SW480 (cell line): Measurements from ENCODE around the gene MGAT4B.
A peak's percentile ranks its signal among the peaks of the same experiment; 100 is the strongest.

Experiments
- DNase-seq: peaks from one replicate; pipeline ENCODE4 v3.0.0-alpha.2; 2016; ENCODE audit warnings: low spot score

Gene MGAT4B

DNA sequence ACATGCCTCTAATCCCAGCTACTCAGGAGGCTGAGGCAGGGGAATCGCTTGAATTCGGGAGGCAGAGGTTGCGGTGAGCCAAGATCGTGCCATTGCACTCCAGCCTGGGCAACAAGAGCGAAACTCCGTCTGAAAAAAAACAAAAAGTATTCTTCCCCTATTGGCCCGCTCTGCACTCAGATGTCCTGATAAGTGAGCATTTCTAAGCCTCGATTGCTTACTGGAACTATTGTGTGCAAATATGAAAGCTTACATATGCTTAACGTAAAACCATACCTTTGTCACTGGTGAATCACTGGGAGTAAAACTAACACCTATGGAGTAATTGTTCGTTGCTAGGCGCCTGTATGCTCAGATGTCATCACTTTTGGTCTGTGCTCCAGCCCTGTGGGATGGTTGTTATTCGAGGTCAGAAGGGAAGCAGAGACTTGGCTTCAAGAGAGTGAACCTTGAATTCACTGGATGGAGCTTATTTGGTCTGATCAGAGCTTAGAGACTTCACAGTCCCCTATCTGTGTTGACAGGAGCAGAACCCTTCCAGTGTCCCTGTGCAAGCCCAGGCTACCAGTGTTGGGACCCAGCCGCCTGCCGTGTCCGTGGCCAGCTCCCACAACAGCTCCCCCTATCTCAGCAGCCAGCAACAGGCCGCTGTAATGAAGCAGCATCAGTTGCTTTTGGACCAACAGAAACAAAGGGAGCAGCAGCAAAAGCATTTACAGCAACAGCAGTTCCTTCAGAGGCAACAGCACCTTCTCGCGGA, 38.2 kb downstream of the MGAT4B start:
- no peak for DNase-seq

DNA sequence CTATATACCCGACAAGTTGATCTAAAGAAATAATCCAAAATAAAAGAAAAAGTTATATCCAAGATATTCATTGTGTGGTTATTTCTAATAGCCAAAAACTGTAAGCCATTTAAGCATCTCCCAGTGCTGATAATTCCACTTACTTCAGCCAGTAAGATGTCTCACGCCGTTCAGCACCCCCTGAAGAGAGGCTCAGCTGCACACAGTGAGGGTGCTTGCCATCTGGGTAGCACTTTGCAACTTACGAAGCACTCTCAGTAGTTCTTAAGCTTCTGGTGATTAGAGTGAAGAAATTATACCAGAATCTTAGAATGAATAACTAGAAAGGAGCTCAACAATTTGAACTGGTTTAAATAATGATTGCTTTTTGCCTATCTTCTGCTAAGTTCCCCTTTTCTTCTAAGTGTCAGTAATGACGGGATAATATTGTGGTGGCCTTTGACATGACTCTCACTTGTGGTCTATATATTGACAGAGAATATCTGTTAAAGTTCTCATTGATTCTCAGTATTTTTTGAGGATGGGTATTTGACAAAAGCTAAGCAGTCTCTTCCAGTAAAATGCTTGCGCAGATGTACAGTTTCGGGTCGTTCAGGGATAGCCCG, 39.1 kb downstream of the MGAT4B start:
- no peak for DNase-seq

DNA sequence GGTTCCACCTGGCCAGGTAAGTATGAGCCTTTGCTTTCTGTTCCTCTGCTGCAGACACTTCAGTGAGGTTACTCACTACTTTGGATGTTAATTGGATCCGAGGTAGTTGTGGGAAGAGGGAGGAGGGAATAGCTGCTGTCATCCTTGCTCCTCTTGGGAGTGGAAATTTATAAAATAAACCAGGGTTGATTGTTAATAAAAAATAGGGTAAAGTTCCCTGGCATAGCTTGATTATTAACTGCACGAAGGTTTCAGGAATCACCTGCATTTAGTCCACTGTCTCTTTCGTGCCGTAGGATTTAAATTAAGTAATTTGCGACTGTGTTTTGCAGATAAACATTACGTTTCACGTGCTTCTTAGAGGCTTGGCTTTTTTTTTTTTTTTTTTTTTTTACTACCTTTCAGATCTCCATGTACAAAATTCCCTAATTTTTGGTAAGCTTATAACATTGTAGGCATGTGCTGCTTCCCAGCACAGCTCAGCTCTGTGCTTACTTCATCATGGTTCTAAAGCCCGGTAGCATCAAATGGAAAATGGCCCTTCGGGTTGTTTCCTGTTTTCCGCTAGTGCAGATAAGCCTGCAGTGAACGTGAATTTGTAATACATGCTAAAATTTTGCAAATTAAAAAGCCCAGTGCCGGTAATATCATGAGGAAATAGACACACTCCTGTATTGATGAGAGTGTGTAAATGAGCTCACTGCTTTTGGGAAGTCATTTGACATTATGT, 39.8 kb downstream of the MGAT4B start:
- DNase-seq: no peak

DNA sequence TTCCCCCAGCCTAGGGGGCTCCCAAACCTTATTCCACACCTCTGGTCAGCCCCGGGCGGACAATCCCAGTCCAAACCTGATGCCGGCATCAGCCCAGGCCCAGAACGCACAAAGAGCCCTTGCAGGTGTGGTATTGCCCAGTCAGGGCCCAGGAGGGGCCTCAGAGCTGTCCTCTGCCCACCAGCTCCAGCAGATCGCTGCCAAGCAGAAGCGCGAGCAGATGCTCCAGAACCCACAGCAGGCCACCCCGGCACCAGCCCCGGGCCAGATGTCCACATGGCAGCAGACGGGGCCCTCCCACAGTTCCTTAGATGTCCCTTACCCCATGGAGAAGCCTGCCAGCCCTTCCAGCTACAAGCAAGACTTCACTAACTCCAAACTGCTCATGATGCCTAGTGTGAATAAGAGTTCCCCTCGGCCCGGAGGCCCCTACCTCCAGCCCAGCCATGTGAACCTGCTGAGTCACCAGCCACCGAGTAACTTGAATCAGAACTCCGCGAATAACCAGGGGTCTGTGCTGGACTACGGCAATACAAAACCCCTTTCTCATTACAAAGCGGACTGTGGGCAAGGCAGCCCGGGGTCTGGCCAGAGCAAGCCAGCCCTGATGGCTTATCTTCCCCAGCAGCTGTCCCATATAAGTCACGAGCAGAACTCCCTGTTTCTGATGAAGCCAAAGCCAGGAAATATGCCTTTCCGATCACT, 40.5 kb downstream of the MGAT4B start:
- DNase-seq: no peak

DNA sequence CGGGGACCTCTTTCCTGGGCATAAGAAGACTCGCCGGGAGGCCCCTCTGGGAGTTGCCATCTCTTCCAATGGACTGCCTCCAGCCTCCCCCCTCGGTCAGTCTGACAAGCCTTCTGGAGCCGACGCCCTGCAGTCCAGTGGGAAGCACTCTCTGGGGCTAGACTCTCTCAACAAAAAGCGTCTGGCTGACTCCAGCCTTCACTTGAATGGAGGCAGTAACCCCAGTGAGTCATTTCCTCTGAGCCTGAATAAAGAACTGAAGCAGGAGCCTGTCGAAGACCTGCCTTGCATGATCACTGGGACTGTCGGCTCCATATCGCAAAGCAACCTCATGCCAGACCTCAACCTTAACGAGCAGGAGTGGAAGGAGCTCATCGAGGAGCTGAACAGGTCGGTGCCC, 41.3 kb downstream of the MGAT4B start:
- peak; percentile 36 for DNase-seq

DNA sequence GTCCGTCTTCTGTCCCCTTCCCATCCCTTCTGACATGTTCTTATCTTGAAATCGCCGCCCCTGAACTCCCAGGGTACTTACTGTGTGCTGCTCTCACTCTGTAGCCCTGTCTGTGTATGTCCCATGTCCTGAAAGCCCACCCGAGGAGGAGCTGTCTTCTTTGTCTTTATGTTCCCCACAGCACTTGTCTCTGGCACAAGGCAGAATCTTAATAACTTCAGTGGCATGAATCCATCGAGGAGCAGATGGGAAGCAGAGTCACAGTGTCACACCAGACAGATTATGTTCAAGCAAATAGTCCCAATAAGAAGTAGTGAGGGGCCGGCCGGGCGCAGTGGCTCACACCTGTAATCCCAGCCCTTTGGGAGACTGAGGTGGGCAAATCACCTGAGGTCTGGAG, 42.6 kb downstream of the MGAT4B start:
- no peak for DNase-seq

DNA sequence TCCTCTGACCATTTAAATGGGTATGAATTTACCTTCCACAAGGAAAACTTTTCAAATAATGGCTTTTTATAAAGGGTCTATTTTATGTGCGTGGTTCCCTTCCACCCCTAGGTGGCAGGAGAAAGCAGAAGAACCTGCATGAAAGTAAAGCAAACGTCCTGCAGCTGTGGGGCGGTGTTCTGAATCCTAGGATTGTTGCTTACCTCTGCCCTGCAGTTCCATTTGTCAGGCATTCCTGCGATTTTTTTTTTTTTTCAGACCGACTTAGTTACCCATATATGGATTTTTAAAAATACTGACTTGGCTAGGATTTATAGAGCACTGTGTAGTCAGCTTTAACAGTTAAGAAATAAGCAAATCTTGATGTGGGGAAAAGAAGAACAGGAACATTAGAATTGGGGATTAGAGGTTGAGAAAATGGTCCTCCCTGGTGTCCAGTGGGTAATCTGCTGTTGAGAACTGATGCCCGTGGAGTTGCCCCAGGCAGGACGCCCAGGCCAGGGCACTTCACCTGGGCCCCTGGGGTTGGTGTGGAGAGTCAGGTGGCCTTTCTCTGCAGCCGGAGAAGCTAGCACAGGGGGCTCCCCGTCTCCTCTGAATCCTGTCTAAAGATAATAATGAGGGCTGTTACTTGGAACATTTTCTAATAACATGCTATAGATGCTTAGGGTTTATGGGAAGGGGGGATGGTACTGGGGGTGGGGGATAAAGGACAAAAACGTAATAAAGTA, 43.3 kb downstream of the MGAT4B start:
- peak; percentile 83 for DNase-seq

DNA sequence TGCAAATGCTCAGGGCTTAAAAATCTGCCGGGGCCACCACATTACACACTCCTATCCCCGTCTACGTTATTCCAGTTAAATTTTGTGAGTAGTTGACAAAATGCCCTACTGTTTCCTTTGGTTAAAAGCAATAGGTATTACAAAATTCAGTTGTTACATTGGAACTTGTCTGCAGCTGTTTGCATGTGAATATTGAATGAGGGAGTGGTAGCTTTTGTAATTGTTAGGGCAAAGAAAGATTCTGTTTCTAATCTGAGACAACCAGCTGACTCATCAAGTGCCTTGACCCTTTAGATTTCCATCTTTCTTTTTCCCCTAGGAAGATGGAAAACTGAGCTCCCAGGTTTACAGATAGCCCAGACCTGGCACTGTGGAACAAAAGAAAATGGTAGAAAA, 43.9 kb downstream of the MGAT4B start:
- no peak for DNase-seq

DNA sequence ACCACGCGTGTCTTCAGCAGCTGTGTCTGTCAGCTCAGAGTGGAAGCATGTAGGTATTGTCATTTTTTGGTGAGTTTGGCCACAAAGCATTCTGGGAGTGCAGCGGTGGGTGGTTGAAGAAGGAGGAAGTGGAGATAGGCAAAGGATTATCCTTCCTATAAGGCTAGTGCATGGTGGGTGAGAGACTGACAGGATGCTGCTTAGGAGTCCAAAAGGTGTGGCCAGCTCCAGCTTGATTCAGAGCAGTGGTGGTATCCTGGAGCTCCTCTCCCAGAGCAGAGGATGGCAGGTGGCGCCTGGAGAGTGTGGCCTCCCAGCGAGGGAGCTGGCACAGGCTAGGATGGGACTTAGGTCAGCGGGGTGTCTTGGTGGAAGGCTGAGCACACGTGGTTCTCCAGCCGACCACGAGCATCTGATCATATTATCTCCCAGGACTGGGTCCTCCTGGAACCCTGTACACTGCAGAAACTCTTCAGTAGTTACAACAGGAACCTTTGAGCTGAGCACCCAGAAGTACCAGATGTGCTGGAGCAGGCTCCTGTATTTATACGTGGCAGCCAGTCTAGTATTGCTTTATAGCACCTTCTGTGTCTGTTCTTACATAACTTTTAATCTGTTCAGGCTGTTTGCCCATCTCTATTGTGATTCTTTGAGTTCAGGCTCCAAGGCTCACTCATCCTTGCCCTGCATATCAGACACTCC, 44.4 kb downstream of the MGAT4B start:
- DNase-seq: no peak

DNA sequence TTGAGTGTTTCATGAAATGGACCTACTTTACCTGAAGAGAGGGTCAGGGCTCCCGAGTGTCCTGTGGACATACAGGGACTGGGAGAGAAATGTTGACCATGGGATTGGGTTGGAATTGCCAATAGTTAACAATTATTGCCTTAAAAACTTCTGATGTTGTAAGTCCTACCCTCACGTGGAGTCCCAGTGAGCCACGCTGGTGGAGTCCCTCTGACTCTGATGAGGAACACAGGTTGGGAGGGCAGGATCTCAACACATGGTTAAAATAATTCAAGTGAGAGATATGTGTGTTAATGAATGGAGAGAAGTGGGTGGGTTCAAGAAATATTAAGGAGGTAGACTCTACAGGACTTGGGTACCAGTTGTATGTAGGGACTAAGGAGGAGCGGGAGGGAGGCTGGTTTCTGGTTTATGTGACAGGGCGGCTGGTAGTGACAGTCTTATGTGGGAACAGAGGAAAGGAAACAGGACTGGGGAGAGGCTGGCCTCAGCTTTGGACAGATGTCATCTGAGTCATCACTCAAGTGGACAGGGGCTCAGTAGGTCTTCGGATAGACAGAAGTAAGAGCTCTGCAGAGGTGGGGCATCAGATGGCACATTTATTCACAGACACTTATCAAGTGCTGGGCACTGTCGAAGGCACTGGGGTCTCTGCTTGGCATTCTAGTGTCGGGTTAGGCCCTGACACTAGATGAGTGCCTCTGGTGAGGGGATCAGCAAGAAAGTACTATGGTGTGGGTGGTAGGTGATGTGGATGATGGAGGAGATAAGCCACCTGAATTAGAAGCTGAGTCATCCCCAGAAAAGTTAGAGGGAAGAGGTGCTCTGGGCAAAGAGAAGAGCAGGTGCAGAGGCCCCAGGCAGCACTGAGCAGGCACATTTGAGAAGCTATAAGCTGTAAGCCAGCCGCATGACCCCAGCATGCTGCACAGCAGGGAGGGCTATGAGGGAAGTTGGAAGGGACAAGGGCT, 46.8 kb downstream of the MGAT4B start:
- DNase-seq: no peak

DNA sequence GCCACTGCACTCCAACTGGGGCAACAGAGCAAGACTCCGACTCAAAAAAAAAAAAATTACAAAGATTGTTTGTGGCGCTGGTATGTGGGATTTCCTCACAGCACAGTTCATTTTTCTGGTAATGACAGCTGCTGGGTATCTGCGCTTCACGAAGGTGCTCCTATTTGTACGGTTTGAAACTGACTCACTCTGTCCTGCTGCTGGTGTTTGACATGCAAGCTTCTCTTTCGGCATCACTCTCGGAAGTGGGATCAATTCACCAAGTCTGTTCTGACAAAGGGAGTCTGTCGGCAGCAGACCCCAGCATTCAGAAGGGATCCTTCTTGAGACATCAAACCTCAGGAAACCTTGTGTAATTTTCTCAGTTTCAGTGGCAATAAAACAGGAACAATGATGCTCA, 47.7 kb downstream of the MGAT4B start:
- no peak for DNase-seq

DNA sequence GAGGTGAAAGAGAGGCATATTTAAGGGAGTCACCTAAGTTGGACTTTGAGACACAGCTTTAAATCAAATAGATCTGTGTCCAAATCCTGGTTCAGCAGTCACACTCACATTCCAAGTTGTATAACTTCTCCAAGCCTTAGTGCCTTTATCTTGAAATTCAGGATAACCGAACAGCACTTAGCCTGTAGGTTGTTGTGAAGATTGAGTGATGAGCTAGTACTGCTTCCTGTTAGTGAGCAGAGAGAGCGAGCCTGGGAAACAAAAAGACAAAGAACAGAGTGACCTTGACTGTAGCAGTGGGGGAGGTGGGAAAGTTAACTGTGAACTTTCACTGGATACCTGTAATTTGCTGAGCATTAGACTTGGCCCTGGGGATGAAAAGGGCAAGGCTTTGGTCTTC, 51.6 kb downstream of the MGAT4B start:
- DNase-seq: no peak

DNA sequence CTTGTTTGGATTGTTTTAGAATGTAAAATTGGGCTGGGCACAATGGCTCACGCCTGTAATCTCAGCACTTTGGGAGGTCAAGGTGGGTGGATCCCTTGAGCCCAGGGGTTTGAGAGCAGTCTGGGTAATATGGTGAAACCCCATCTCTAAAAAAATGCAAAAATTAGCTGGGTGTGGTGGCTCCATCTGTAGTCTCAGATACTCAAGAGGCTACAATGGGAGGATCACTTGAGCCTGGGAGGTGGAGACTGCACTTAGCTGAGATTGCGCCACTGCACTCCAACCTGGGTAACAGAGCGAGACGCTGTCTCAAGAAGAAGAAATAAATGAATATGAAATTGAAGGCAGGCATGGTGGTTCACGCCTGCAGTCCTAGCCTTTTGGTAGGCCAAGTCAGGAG, 52.7 kb downstream of the MGAT4B start:
- DNase-seq: no peak

DNA sequence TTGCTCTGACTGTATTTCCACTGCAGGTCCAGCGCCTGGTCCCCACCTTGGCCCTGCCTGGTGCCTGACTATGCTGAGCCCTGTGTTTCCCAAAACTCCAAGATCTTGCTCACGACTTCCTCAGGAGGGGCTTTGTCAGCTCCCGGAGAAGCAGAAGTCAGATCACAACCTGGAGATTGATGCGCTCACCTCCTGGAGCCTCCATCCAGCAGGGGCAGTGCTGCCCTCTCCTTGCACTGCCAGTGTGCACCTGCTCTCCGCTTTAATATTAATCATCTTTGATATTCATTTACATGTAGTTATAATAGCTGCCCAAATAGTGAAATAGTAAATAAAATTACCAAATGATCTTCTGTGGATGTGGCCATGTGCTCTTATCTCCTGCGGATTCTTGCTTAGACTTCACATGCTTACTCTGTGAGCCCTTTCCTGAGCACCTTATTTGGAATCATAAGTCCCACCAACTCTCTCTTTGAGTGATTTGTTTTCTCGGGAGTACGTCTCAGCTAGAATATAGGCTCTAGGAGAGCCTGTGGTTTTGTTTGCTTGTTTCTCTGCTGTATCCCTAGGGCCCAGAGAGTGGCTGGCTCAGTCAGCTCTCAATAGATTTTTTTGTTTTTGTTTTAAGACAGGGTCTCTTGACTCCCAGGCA, 56.7 kb downstream of the MGAT4B start:
- no peak for DNase-seq

DNA sequence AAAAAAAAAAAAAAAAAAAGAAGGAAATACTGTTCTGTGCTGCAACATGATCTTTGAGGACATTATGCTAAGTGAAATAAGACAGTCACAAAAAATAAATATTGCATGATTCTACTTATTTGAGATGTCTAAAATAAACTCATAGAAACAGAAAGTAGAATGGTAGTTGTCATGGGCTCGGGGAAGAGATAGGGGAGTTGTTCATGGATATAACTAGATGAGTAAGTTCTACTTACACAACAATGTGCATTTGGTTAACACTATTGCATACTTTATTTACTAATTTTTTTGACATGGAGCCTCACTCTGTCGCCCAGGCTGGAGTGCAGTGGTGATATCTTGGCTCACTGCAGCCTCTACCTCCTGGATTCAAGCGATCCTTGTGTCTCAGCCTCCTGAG, 58.9 kb downstream of the MGAT4B start:
- no peak for DNase-seq
